IMR-90 (cell line): Measurements from ENCODE around the gene UPB1. TPM values are rescaled to one million over a fixed set of nuclear protein-coding genes. Genes with fewer than 3 reads are reported as not detected.

Experiments used
- ATAC-seq: fragments of 200-7000 bp; cut with Tn5 transposase; 2 replicates; pipeline ENCODE4 v1.9.1; 2020; ENCODE audit warnings: low read depth, mild to moderate bottlenecking, moderate library complexity
- BruUV-seq: library from RNA; stranded (reverse); fragments of 400-500 nt; replicated peaks from 2 replicates; lab custom pipeline; 2021; lab: Mats Ljungman, UMichigan
- CTCF ChIA-PET: fragments of 300-600 bp; formaldehyde crosslinking; extraction: SDS; loops from one replicate; lab custom pipeline; 2021; ENCODE audit warnings: antibody characterized with exemption; lab: Yijun Ruan, JAX
- POLR2A ChIA-PET: fragments of 300-600 bp; sonication (Branson Sonifier 250); formaldehyde crosslinking; loops from one replicate; lab custom pipeline; 2022; ENCODE audit warnings: antibody characterized with exemption; ENCODE audit not compliant: unreplicated experiment; lab: Charles Lee
- DNase-seq: peaks from one replicate; pipeline ENCODE4 v3.0.0; 2013
- H2AFZ ChIP-seq: replicated peaks from 2 replicates; pipeline ENCODE3; 2013; ENCODE audit warnings: low read length, mild to moderate bottlenecking; ENCODE audit not compliant: poor library complexity
- H2AK5ac ChIP-seq: 2 replicates; pipeline ENCODE4 v1.6.1; 2013; ENCODE audit warnings: low read depth, low read length, inconsistent platforms
- H2AK9ac ChIP-seq: replicated peaks from 2 replicates; pipeline ENCODE3; 2013; ENCODE audit warnings: mild to moderate bottlenecking, low read depth, low read length, moderate library complexity; ENCODE audit not compliant: poor library complexity
- H2BK120ac ChIP-seq: 2 replicates; pipeline ENCODE4 v1.6.1; 2013; ENCODE audit warnings: low read depth, low read length, inconsistent platforms
- H2BK15ac ChIP-seq: 3 replicates; pipeline ENCODE4 v1.6.1; 2013; ENCODE audit warnings: low read depth, low read length, inconsistent platforms
- H2BK20ac ChIP-seq: 2 replicates; pipeline ENCODE4 v1.6.1; 2013; ENCODE audit warnings: low read depth, mild to moderate bottlenecking, inconsistent platforms, low read length, moderate library complexity
- H2BK5ac ChIP-seq: 2 replicates; pipeline ENCODE4 v1.6.1; 2013; ENCODE audit warnings: mild to moderate bottlenecking, low read depth, low read length, inconsistent platforms; ENCODE audit not compliant: poor library complexity, severe bottlenecking
- H3K14ac ChIP-seq: replicated peaks from 2 replicates; pipeline ENCODE4 v1.6.1; 2013; ENCODE audit warnings: low read depth, low read length, inconsistent platforms
- H3K18ac ChIP-seq: 2 replicates; pipeline ENCODE4 v1.6.1; 2013; ENCODE audit warnings: low read depth, low read length, control low read depth
- H3K23ac ChIP-seq: 2 replicates; pipeline ENCODE4 v1.6.1; 2013; ENCODE audit warnings: low read depth, low read length, inconsistent platforms
- H3K27ac ChIP-seq: 2 replicates; pipeline ENCODE4 v1.5.1; 2013; ENCODE audit warnings: mild to moderate bottlenecking, control low read depth, low read length; ENCODE audit not compliant: insufficient read depth
- H3K27me3 ChIP-seq: 2 replicates; pipeline ENCODE4 v1.6.1; 2013; ENCODE audit warnings: low read length; ENCODE audit not compliant: control insufficient read depth, insufficient read depth
- H3K36me3 ChIP-seq: 2 replicates; pipeline ENCODE4 v1.6.1; 2013; ENCODE audit warnings: low read length, mixed read lengths; ENCODE audit not compliant: control insufficient read depth, insufficient read depth
- H3K4ac ChIP-seq: 2 replicates; pipeline ENCODE4 v1.6.1; 2013; ENCODE audit warnings: low read depth, low read length, inconsistent platforms
- H3K4me1 ChIP-seq: 2 replicates; pipeline ENCODE4 v1.6.1; 2013; ENCODE audit warnings: low read length, mixed read lengths; ENCODE audit not compliant: control insufficient read depth, insufficient read depth
- H3K4me2 ChIP-seq: 2 replicates; pipeline ENCODE4 v1.6.1; 2013; ENCODE audit warnings: low read depth, mild to moderate bottlenecking, control low read depth, low read length, moderate library complexity
- H3K4me3 ChIP-seq: 2 replicates; pipeline ENCODE4 v1.5.1; 2013; ENCODE audit warnings: low read depth, mild to moderate bottlenecking, control low read depth, low read length, moderate library complexity; ENCODE audit not compliant: insufficient read depth
- H3K56ac ChIP-seq: 2 replicates; pipeline ENCODE4 v1.6.1; 2013; ENCODE audit warnings: low read length, inconsistent platforms; ENCODE audit not compliant: insufficient read depth; ENCODE audit errors: extremely low read depth
- H3K79me1 ChIP-seq, 2 experiments: 2 replicates each; pipeline ENCODE4 v1.6.1; 2013; ENCODE audit warnings: low read length in 2 of 2, inconsistent platforms in 1 of 2, low read depth in 1 of 2
- H3K9ac ChIP-seq: 2 replicates; pipeline ENCODE4 v1.6.1; 2013; ENCODE audit warnings: low read depth, low read length, control low read depth
- H3K9me1 ChIP-seq: 2 replicates; pipeline ENCODE4 v1.6.1; 2013; ENCODE audit warnings: low read length, inconsistent platforms; ENCODE audit not compliant: insufficient read depth
- H3K9me3 ChIP-seq: 2 replicates; pipeline ENCODE4 v1.6.1; 2013; ENCODE audit warnings: low read length; ENCODE audit not compliant: control insufficient read depth, insufficient read depth
- H4K20me1 ChIP-seq: 2 replicates; pipeline ENCODE4 v1.6.1; 2013; ENCODE audit warnings: low read length, inconsistent platforms; ENCODE audit not compliant: insufficient read depth
- H4K5ac ChIP-seq: 2 replicates; pipeline ENCODE4 v1.6.1; 2013; ENCODE audit warnings: mild to moderate bottlenecking, low read depth, low read length, control low read depth
- H4K8ac ChIP-seq, 2 experiments: 2 replicates each; pipeline ENCODE4 v1.6.1; 2013; ENCODE audit warnings: low read depth in 2 of 2, low read length in 2 of 2, control low read depth in 1 of 2, inconsistent platforms in 1 of 2
- H4K91ac ChIP-seq: 2 replicates; pipeline ENCODE4 v1.6.1; 2013; ENCODE audit warnings: low read depth, low read length, inconsistent platforms; ENCODE audit not compliant: insufficient read depth
- CEBPB ChIP-seq: IDR thresholded peaks from 2 replicates; pipeline ENCODE4 v1.6.1; 2012; ENCODE audit warnings: low read depth, low read length, improper control_type of control experiment
- CHD1 ChIP-seq: IDR thresholded peaks from 2 replicates; pipeline ENCODE4 v1.6.1; 2012; ENCODE audit warnings: low read depth, low read length, improper control_type of control experiment
- ELK1 ChIP-seq: fragments of 150-350 bp; IDR thresholded peaks from 2 replicates; pipeline ENCODE4 v1.6.1; 2016; ENCODE audit warnings: low read depth, mild to moderate bottlenecking, low read length, moderate library complexity, borderline replicate concordance
- FOS ChIP-seq: fragments of 150-350 bp; IDR thresholded peaks from 2 replicates; pipeline ENCODE4 v1.6.1; 2016; ENCODE audit warnings: low read depth, low read length
- MAFK ChIP-seq: IDR thresholded peaks from 2 replicates; pipeline ENCODE4 v1.6.1; 2012; ENCODE audit warnings: low read depth, low read length, improper control_type of control experiment
- MAZ ChIP-seq: IDR thresholded peaks from 2 replicates; pipeline ENCODE4 v1.6.1; 2012; ENCODE audit warnings: low read depth, mild to moderate bottlenecking, low read length, improper control_type of control experiment, moderate library complexity, borderline replicate concordance
- MXI1 ChIP-seq: IDR thresholded peaks from 2 replicates; pipeline ENCODE4 v1.6.1; 2012; ENCODE audit warnings: low read depth, mild to moderate bottlenecking, low read length, moderate library complexity, borderline replicate concordance
- NFE2L2 ChIP-seq: fragments of 150-350 bp; IDR thresholded peaks from 2 replicates; pipeline ENCODE4 v1.6.1; 2016; ENCODE audit warnings: low read depth, mild to moderate bottlenecking, low read length
- POLR2A ChIP-seq: IDR thresholded peaks from 2 replicates; pipeline ENCODE4 v1.6.1; 2012; ENCODE audit warnings: mild to moderate bottlenecking, low read depth, low read length
- RAD21 ChIP-seq: IDR thresholded peaks from 2 replicates; pipeline ENCODE4 v1.6.1; 2012; ENCODE audit warnings: low read length, improper control_type of control experiment
- RCOR1 ChIP-seq: IDR thresholded peaks from 2 replicates; pipeline ENCODE4 v1.6.1; 2012; ENCODE audit warnings: mild to moderate bottlenecking, low read length, improper control_type of control experiment; ENCODE audit not compliant: insufficient replicate concordance
- RFX5 ChIP-seq: IDR thresholded peaks from 2 replicates; pipeline ENCODE4 v1.8.0; 2012; ENCODE audit warnings: low read depth, mild to moderate bottlenecking, low read length, moderate library complexity
- SMC3 ChIP-seq: fragments of 150-350 bp; IDR thresholded peaks from 2 replicates; pipeline ENCODE4 v1.6.1; 2016; ENCODE audit warnings: low read depth, mild to moderate bottlenecking, antibody characterized with exemption, low read length, moderate library complexity
- WGBS, 2 experiments: methylation state at CpG; one replicate each; pipeline versions ENCODE4 v1.1.5 to v1.1.7; 2013; ENCODE audit warnings: missing lambda C conversion rate in 2 of 2; ENCODE audit not compliant: insufficient read length in 1 of 2; ENCODE audit errors: extremely low coverage in 2 of 2; 5-methylcytosine and 5-hydroxymethylcytosine counted together
- dilution Hi-C: fragments of 300-500 bp; cut with HindIII; formaldehyde crosslinking; loops from one replicate; pipeline ENCODE4 v1.14.3; 2018; ENCODE audit warnings: low sequenced_read_pairs; ENCODE audit not compliant: unreplicated experiment
- in situ Hi-C: fragments of 300-500 bp; cut with MboI; formaldehyde crosslinking; loops from 3 replicates; pipeline ENCODE4 v1.14.3; 2019; ENCODE audit warnings: low sequenced_read_pairs, inconsistent platforms, mixed read lengths
- intact Hi-C: fragments of 100-400 bp; cut with micrococcal nuclease; formaldehyde crosslinking; loops from 2 replicates; pipeline ENCODE4 v1.10.0; 2022
- polyA plus RNA-seq, 3 experiments: library from polyadenylated mRNA; depleted of rRNA; stranded (reverse); fragments of >200 nt; gene quantifications; 2 replicates each; pipeline ENCODE4 v1.2.3, GENCODE V29; 2012; ENCODE audit warnings: low replicate concordance in 1 of 3
- total RNA-seq: library from RNA; depleted of rRNA; stranded (reverse); fragments of >200 nt; gene quantifications from 2 replicates; pipeline ENCODE4 v1.2.3, GENCODE V29; 2012
- TF ChIP-seq, protein P1 (sequence below): fragments of 150-350 bp; IDR thresholded peaks from 2 replicates; pipeline ENCODE4 v1.6.1; 2017; ENCODE audit warnings: mild to moderate bottlenecking, antibody characterized with exemption, low read length, low read depth

The UPB1 gene
- total and polyA plus RNA-seq, 2 of the 4 experiments (the other 2 are of a cell fraction): under 0.01 to 0.02 TPM

DNA sequence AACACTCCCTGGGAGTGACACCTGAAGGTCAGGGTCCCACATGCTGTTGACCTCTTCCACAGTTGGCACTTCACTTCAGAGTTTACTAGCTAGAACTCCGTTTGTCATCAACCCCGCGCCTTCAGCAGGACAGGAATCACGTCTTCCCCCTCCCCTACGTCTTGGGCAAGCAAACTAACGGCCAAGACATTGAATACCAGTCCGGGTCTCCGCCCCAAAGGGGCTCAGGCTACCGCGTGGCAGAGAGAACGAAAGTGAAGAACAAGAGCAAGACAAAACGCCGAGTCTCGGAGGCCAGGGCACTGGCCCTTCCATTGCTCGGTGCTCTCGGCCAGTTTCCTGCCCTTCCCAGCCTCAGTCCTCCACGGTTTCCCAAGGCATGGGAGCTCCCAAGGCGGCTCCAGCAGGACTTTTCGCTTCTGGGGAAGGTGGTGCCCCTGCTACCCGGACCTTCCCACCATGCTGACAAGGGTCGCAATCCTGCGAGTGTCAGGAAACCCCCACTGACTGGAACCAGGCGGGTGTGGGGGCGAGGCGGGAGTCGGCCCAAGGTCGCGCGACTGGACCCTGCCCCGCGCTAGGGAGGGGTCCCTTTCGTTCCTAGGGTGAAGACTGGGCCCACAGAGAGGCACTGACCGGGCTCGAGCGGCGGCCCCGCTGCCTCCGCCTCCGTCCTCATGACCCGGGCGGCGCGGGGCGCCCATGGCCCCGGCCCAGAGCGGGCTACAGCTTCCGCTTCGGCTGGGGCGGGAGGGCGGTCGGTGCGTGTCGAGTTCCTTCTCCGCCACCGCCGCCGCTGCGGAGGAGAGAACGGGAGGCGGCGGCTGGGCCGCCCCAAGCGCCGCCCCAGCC lies 59.4 kb downstream of the UPB1 start, which contains the start of gene GUCD1:
Gene GUCD1 (minus strand): TSS at position 826 of the 852 bp plus-strand sequence. CDS start 147 bp downstream, at position 679.
- dilution Hi-C loops (no loop called here), intact Hi-C loops (no loop called here), in situ Hi-C loops (no loop called here)
- peaks cover 50% of the 10 kb centered on the region for H4K20me1 ChIP-seq
- H2BK20ac ChIP-seq: no peak within 1 kb of the TSS
- H3K27ac ChIP-seq: peak within 1 kb of the TSS; percentile 93
- peak within 1 kb of the TSS; percentile 86 for H3K14ac ChIP-seq
- H3K9me1 ChIP-seq: peaks cover 23% of the 10 kb centered on the region
- H2BK5ac ChIP-seq: peak within 1 kb of the TSS; percentile 91
- H3K4ac ChIP-seq: peak within 1 kb of the TSS; percentile 91
- H3K27me3 ChIP-seq: no peaks in the 10 kb centered on the region
- peak within 1 kb of the TSS; percentile 99 for H3K23ac ChIP-seq
- H4K8ac ChIP-seq: peak within 1 kb of the TSS; percentile 88 to 97
- H2AK9ac ChIP-seq: peak within 1 kb of the TSS; percentile 100
- H2AFZ ChIP-seq: peak within 1 kb of the TSS; percentile 97
- peak within 1 kb of the TSS; percentile 14; the same call in 1 of the 2 replicates for H3K18ac ChIP-seq
- H2BK120ac ChIP-seq: peak within 1 kb of the TSS; percentile 63
- CTCF ChIA-PET: no interaction called here
- H3K4me2 ChIP-seq: peak within 1 kb of the TSS; percentile 95
- DNase-seq (peak; percentile 41), ATAC-seq (peak; percentile 1)
- peaks cover 34 to 79% of the 10 kb centered on the region in 2 experiments for H3K79me1 ChIP-seq
- H3K4me1 ChIP-seq: peaks cover 7% of the 10 kb centered on the region
- peak within 1 kb of the TSS; percentile 16; the same call in 1 of the 3 replicates for H2BK15ac ChIP-seq
- WGBS, 2 experiments: 1% methylated on average over 36 of the region's 64 CpGs; no CpG with 5 or more reads in 1 of the 2 experiments
- peaks cover 15% of the 10 kb centered on the region for H3K36me3 ChIP-seq
- BruUV-seq: no TSS peak
- peak within 1 kb of the TSS; percentile 78 for H4K91ac ChIP-seq
- peak within 1 kb of the TSS; percentile 87 for H2AK5ac ChIP-seq
- peak within 1 kb of the TSS; percentile 89 for H3K56ac ChIP-seq
- peak within 1 kb of the TSS; percentile 85 for H4K5ac ChIP-seq
- H3K9ac ChIP-seq: peak within 1 kb of the TSS; percentile 93
- POLR2A ChIA-PET: interaction anchor here (0.6 to 1.0 kb wide), 2 partner anchors 12 to 88 kb away, joined by 4 to 13 read pairs; no protein-coding TSS in a partner anchor
- peak within 1 kb of the TSS; percentile 85 for H3K4me3 ChIP-seq
- no peaks in the 10 kb centered on the region for H3K9me3 ChIP-seq
- TF ChIP-seq MXI1 (0 out of 2 replicates have a peak, but pooled peaks have one; percentile 31), RFX5 (no peak), CEBPB (no peak), RAD21 (no peak), RCOR1 (no peak), NFE2L2 (no peak), CHD1 (0 out of 2 replicates have a peak, but pooled peaks have one; percentile 11), POLR2A (peak; percentile 62; the same call in 1 of the 2 replicates), FOS (no peak), MAFK (no peak), MAZ (no peak), ELK1 (no peak), SMC3 (no peak)
- TF ChIP-seq, protein P1, sequence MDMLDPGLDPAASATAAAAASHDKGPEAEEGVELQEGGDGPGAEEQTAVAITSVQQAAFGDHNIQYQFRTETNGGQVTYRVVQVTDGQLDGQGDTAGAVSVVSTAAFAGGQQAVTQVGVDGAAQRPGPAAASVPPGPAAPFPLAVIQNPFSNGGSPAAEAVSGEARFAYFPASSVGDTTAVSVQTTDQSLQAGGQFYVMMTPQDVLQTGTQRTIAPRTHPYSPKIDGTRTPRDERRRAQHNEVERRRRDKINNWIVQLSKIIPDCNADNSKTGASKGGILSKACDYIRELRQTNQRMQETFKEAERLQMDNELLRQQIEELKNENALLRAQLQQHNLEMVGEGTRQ: no peak
